ENCODE data around the gene DGCR2. TPM values are rescaled to one million over a fixed set of nuclear protein-coding genes. Genes with fewer than 3 reads are reported as not detected.
"Not testable (repeated sequence)": the region's sequence is repeated elsewhere in the genome, so short reads cannot be mapped to it uniquely, and the experiment has no call there.

Gene DGCR2
- total RNA-seq, 1 donor from 2014 or later = 70.6 TPM

DNA sequence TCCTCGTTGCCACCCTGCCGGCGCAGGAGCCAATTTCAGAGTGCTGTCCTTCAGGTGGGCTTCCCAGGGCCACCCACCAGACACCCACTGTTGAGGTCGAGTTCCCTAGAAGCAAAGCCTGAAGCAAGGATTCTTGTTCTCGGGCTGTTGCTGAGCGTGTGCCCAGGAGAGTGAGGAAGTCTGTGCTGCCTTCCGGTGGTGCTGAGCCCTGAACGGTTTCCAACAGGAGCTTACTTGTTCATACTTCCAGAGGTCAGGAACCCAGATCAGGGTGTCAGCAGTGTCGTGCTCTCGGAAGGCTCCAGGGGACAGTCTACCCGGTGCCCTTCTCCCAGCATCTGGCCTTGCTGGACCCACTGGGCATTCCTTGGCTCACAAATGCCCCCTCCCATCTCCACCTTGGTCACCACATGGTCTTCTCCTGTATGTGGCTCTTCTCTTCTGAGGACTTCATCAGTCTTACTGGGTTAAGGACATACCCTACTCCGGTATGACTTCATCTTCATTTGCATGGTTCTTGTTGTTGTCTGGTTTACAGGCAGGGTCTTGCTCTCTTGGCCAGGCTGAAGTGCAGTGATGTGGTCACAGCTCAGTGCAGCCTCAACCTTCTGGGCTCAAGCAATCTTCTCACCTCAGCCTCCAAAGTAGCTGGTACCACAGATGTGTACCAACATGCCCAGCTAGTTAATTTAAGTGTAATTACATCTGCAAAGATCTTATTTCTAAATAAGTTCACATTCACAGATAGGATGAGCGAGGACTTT is 45.1 kb upstream of the DGCR2 start:
- H3K4me1 ChIP-seq = peaks cover 20% of the 10 kb centered on the region
- intact Hi-C loops (cut with DNase I) = no loop called here
- H3K27me3 ChIP-seq = peaks cover 49% of the 10 kb centered on the region
- DNase-seq (no peak), ATAC-seq (no peak)
- TF ChIP-seq, protein P1, sequence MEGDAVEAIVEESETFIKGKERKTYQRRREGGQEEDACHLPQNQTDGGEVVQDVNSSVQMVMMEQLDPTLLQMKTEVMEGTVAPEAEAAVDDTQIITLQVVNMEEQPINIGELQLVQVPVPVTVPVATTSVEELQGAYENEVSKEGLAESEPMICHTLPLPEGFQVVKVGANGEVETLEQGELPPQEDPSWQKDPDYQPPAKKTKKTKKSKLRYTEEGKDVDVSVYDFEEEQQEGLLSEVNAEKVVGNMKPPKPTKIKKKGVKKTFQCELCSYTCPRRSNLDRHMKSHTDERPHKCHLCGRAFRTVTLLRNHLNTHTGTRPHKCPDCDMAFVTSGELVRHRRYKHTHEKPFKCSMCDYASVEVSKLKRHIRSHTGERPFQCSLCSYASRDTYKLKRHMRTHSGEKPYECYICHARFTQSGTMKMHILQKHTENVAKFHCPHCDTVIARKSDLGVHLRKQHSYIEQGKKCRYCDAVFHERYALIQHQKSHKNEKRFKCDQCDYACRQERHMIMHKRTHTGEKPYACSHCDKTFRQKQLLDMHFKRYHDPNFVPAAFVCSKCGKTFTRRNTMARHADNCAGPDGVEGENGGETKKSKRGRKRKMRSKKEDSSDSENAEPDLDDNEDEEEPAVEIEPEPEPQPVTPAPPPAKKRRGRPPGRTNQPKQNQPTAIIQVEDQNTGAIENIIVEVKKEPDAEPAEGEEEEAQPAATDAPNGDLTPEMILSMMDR (IDR thresholded peaks at IDR 0.05) = no peak
- H3K36me3 ChIP-seq = no peaks in the 10 kb centered on the region
- no peak overlapping the region for H3K27ac ChIP-seq
- H3K9me3 ChIP-seq = no peaks in the 10 kb centered on the region
- H3K4me3 ChIP-seq = no peak overlapping the region

DNA sequence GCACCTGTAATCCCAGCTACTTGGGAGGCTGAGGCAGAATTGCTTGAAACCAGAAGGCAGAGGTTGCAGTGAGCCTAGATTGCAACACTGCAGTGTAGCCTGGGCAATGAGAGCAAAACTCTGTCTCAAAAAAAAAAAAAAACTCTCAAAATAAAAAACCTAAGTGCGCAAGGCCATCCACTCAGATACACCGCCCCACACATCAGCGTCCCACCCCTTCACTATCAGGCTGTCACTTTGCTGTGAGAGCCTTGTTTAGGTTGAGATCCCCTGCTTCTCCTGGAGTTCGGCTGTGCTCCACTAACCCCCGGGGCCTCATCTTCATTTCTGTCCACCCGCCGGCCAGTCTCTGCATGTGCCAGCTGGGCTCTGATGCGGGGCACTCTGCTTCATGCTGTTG is 44.2 kb upstream of the DGCR2 start:
- Histone ChIP-seq H3K4me1 (peaks cover 16% of the 10 kb centered on the region), H3K9me3 (no peaks in the 10 kb centered on the region), H3K4me3 (no peak overlapping the region), H3K27ac (no peak overlapping the region), H3K36me3 (no peaks in the 10 kb centered on the region), H3K27me3 (peaks cover 57% of the 10 kb centered on the region)
- TF ChIP-seq, protein P1 (IDR thresholded peaks at IDR 0.05) = no peak
- DNase-seq (no peak), ATAC-seq (no peak)
- intact Hi-C loops (cut with DNase I) = no loop called here

DNA sequence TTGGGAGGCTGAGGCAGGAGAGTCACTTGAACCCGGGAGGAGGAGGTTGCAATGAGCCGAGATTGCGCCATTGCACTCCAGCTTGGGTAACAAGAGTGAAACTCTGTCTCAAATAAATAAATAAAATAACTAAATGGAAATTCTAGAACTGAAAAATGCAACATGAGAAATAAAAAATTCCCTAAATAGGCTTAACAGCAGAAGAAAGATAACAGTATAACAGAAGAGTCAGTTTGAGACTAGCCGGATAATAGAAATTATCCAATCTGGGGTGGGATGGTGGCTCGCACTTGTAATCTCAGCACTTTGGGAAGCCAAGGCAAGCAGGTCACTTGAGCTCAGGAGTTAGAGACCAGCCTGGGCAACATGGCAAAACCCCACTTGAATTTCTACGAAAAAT is 42.2 kb upstream of the DGCR2 start:
- no peak for ATAC-seq
- no peak for DNase-seq
- intact Hi-C loops (cut with DNase I) = no loop called here
- Histone ChIP-seq H3K27ac (no peak overlapping the region), H3K27me3 (peaks cover 51% of the 10 kb centered on the region), H3K36me3 (no peaks in the 10 kb centered on the region), H3K4me1 (peaks cover 6% of the 10 kb centered on the region), H3K9me3 (no peaks in the 10 kb centered on the region), H3K4me3 (no peak overlapping the region)
- TF ChIP-seq, protein P1 (IDR thresholded peaks at IDR 0.05) = no peak

DNA sequence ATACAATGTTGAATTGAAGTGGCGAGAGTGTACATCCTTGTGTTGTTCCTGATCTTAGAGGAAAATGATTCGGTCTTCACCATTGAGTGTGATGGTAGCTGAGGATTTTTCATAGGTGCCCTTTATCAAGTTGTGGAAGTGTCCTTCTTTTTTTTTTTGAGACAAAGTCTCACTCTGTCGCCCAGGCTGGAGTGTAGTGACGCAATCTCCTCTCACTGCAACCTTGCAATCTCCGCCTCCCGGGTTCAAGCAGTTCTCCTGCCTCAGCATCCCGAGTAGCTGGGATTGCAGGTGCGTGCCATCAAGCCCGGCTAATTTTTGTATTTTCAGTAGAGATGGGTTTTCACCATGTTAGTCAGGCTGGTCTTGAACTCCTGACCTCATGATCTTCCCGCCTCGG is 36.4 kb upstream of the DGCR2 start:
- ATAC-seq; H3K36me3 ChIP-seq; H3K27ac ChIP-seq; H3K4me3 ChIP-seq; DNase-seq; H3K4me1 ChIP-seq; intact Hi-C loops (cut with DNase I); H3K9me3 ChIP-seq: not testable (repeated sequence)
- peaks cover 13% of the 10 kb centered on the region for H3K27me3 ChIP-seq

DNA sequence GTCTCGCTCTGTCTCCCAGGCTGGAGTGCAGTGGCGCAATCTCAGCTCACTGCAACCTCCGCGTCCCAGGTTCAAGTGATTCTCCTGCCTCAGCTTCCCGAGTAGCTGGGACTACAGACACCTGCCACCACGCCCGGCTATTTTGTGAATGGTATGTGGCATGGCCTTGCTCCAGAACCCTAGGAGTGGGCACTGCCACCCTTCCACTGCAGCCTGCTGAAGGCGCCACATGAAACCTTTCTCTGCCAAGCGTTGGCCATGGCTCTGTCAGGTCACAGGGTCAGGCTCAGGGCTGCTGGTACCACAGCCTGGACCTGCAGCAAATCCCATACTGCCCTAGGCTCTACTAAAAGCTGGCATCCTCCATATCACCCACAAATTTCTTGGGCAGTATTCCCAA is 33.9 kb upstream of the DGCR2 start:
- intact Hi-C loops (cut with DNase I); H3K4me3 ChIP-seq; ATAC-seq; H3K27ac ChIP-seq; H3K9me3 ChIP-seq; DNase-seq; H3K36me3 ChIP-seq; H3K4me1 ChIP-seq: not testable (repeated sequence)
- peaks cover 22% of the 10 kb centered on the region for H3K27me3 ChIP-seq

DNA sequence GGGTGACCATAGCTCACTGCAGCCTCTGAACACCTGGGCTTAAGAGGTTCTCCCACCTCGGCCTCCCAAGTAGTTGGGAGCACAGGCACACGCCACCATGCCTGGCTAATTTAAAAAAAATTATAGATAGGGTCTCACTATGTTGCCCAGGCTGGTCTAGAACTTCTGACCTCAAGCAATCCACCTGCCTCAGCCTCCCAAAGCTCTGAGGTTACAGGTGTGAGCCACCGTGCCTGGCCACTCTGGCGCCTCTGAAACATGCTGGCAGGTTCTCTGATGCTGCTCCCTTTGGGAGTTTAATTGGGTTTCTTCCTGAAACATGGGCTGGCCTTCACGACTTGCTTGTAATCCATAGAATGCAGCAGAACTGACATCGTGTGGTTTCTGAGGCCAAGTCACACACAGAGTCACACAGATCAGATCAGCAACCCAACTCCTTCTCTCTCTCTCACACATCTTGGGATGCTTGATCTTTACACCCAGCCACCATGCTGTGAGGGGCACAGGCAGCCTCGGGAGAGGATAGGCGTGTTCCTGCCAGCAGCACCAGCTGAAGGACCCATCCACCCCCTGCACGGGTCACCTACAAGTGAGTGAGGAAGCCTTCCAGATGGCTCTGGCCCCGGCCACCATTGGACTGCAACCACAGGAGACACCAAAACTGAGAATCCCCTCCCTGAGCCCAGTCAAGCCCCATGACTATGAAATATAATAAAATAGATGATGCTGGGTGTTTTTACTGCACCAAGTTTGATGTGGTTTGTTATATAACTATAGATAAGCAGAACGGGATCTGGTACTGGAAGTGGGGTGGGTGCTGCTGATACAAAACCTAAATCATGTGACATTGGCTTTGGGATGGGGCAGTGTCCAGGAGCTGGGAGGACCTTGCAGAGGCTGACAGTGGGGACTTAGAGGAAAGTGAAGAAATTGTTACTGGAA is 31.0 kb upstream of the DGCR2 start:
- no peaks in the 10 kb centered on the region for H3K9me3 ChIP-seq
- no peak overlapping the region for H3K4me3 ChIP-seq
- TF ChIP-seq, protein P1 (IDR thresholded peaks at IDR 0.05) = no peak
- no peak for ATAC-seq
- no peak overlapping the region for H3K27ac ChIP-seq
- peaks cover 45% of the 10 kb centered on the region for H3K27me3 ChIP-seq
- no peak for DNase-seq
- intact Hi-C loops (cut with DNase I) = no loop called here
- H3K36me3 ChIP-seq = no peaks in the 10 kb centered on the region
- H3K4me1 ChIP-seq = no peaks in the 10 kb centered on the region

All from upper lobe of right lung (tissue), 1 donor.